Left lung (tissue), 10 donors: ENCODE results near the gene HSPA9. TPM values are rescaled to one million over a fixed set of nuclear protein-coding genes. Genes with fewer than 3 reads are reported as not detected.

Experiments used
- ATAC-seq: fragments of 200-7000 bp; cut with Tn5 transposase; one replicate; pipeline ENCODE4 v1.9.1; 2020; ENCODE audit warnings: moderate library complexity
- DNase-seq, 4 donors: peaks; one replicate each; pipeline ENCODE4 v3.0.0-alpha.2; 2013 to 2020
- H3K27ac ChIP-seq, 2 donors: fragments of 200-600 bp; sonication (generic) in 1 of 2; one replicate each; pipeline versions ENCODE4 v1.5.0 to v1.8.0; 2020 to 2021
- H3K27me3 ChIP-seq, 2 donors: fragments of 200-600 bp; sonication (generic) in 1 of 2; one replicate each; pipeline versions ENCODE4 v1.5.0 to v1.8.0; 2020 to 2021
- H3K36me3 ChIP-seq, 2 donors: fragments of 200-600 bp; sonication (generic) in 1 of 2; one replicate each; pipeline versions ENCODE4 v1.5.0 to v1.8.0; 2020 to 2021
- H3K4me1 ChIP-seq, 2 donors: fragments of 200-600 bp; one replicate each; pipeline ENCODE4 v1.8.0; 2021
- H3K4me3 ChIP-seq, 2 donors: fragments of 200-600 bp; sonication (generic) in 1 of 2; one replicate each; pipeline versions ENCODE4 v1.5.0 to v1.8.0; 2020 to 2021; ENCODE audit warnings: mild to moderate bottlenecking in 1 of 2
- H3K9me3 ChIP-seq, 2 donors: fragments of 200-600 bp; sonication (generic) in 1 of 2; one replicate each; pipeline versions ENCODE4 v1.5.0 to v1.8.0; 2020 to 2021
- CTCF ChIP-seq, 2 donors: fragments of 200-600 bp; sonication (generic) in 1 of 2; IDR thresholded peaks; one replicate each; pipeline versions ENCODE4 v1.5.0 to v1.8.0; 2021; ENCODE audit warnings: antibody characterized with exemption in 2 of 2
- intact Hi-C, 2 donors: fragments of 100-400 bp; cut with DNase I; formaldehyde crosslinking; loops; one replicate each; pipeline versions ENCODE4 v1.11.2 to v1.14.2; 2022
- polyA plus RNA-seq, 6 donors: library from polyadenylated mRNA; unstranded; fragments of 120-200 nt; gene quantifications; one replicate each; pipeline ENCODE4 v1.2.1, GENCODE V29; 2013; ENCODE audit not compliant: insufficient read length in 6 of 6
- total RNA-seq, 2 donors: library from RNA; stranded (reverse); fragmentation: NEBNext Ultra II Directional; extraction: Animal tissue kit (Norgen Biotek cat#: 25700); gene quantifications; one replicate each; pipeline ENCODE4 v1.2.1, GENCODE V29; 2021
- donor health status: DM: no; HTN: yes; CAD: no.
- donor health status: DM: no; HTN: no; CAD: no.

HSPA9 gene
- total and polyA plus RNA-seq, 8 donors = 128 to 220 (median 209) TPM

GRCh38 chr5:138541511-138542179, 33.6 kb downstream of the HSPA9 start:
- DNase-seq (no peak), ATAC-seq (no peak)
- H3K36me3 ChIP-seq = peaks cover 0 to 8% of the 10 kb centered on the region in 2 donors
- no peak for TF ChIP-seq CTCF (IDR thresholded peaks at IDR 0.05)
- H3K4me1 ChIP-seq = peaks cover 33 to 82% of the 10 kb centered on the region in 2 donors
- H3K27ac ChIP-seq = peak overlapping the region; percentile 98 to 99
- H3K9me3 ChIP-seq = no peaks in the 10 kb centered on the region
- intact Hi-C loops = no loop called here
- H3K27me3 ChIP-seq = no peaks in the 10 kb centered on the region
- peak overlapping the region; percentile 91 to 98 for H3K4me3 ChIP-seq

- Histone ChIP-seq H3K4me1 (peaks cover 26 to 78% of the 10 kb centered on the region in 2 donors), H3K27me3 (no peaks in the 10 kb centered on the region), H3K36me3 (peaks cover 0 to 18% of the 10 kb centered on the region in 2 donors), H3K27ac (peak overlapping the region; percentile 8 to 98), H3K4me3 (no peak overlapping the region), H3K9me3 (no peaks in the 10 kb centered on the region)
- ATAC-seq (no peak), DNase-seq (no peak)
- no peak for TF ChIP-seq CTCF (IDR thresholded peaks at IDR 0.05)
- intact Hi-C loops = no loop called here
Observed at GRCh38 chr5:138539791-138540190, 35.4 kb downstream of the HSPA9 start.

- H3K27me3 ChIP-seq = no peaks in the 10 kb centered on the region
- no peak overlapping the region for H3K4me3 ChIP-seq
- no peak for DNase-seq
- peaks cover 19 to 78% of the 10 kb centered on the region in 2 donors for H3K4me1 ChIP-seq
- intact Hi-C loops = no loop called here
- peak overlapping the region in 1 of 2 donors; percentile 0 for H3K27ac ChIP-seq
- ATAC-seq = no peak
- H3K9me3 ChIP-seq = no peaks in the 10 kb centered on the region
- peaks cover 0 to 18% of the 10 kb centered on the region in 2 donors for H3K36me3 ChIP-seq
- TF ChIP-seq CTCF (IDR thresholded peaks at IDR 0.05) = no peak
Observed at GRCh38 chr5:138538943-138539627, 36.1 kb downstream of the HSPA9 start.

GRCh38 chr5:138536665-138537315, 38.4 kb downstream of the HSPA9 start:
- peaks cover 19 to 90% of the 10 kb centered on the region in 2 donors for H3K4me1 ChIP-seq
- intact Hi-C loops = no loop called here
- ATAC-seq = no peak

More at GRCh38 chr5:138536665-138537315, 38.4 kb downstream of the HSPA9 start:
- Histone ChIP-seq H3K9me3 (no peaks in the 10 kb centered on the region), H3K27me3 (no peaks in the 10 kb centered on the region), H3K27ac (no peak overlapping the region), H3K36me3 (peaks cover 0 to 18% of the 10 kb centered on the region in 2 donors), H3K4me3 (no peak overlapping the region)
- no peak for DNase-seq
- no peak for TF ChIP-seq CTCF (IDR thresholded peaks at IDR 0.05)
